GM18861 (cell line): ENCODE results near the gene CAMK1G.

ENCODE experiments used
- ATAC-seq: cut with Tn5 transposase; IDR thresholded peaks from one replicate; pipeline ENCODE4 v1.9.1; 2021; ENCODE audit not compliant: unreplicated experiment

Gene CAMK1G

DNA sequence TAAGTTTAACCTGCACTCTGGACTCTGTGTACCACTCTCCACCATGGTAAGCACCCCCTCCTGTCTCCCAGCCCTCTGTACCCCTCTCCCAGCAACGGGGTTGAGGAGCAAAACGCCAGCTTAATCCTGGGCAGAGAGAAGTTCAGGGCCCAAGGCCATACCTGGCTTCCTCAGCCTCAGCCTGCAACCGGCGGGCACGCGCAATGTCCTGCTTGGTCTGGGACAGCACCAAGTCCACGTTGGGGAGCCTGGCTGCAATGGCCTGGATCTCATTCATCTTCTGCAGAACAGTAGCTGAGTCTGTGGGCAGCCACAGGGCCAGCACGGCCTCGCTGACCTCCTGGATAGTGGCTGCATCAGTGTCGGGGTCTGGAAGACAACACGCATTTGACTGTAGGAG, 34.8 kb downstream of the CAMK1G start:
- no peak for ATAC-seq

DNA sequence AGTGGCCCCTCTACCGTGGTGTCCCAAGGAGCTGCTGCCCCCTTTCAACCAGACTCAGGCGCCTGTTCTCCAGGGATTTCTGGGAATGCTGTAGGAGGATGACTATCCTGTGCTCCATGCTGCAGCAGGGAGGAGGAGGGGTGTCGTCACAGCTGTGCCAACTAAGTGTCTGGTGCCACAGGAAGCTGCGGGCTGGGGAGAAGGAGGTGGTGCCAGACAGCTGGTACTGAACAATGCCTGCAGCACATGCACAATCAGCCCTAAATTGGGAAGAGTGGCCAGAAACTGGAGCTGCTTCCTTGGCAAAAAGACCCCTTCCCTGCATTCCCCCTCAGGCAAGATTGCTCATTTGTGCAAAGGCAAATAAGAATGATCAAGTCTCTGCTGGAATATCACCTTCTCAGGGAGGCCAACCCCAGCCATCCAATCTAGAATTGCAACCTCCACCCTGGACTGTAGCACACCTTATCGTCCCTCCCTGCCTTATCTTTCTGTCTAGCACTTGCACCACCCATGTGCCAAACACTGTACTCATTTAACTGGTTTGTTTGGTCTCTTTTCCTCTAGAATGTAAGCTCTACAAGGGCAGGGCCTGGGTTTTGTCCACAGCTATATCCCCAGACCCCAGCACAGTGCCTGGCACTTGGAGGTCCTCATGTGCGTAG, 35.4 kb downstream of the CAMK1G start:
- no peak for ATAC-seq

DNA sequence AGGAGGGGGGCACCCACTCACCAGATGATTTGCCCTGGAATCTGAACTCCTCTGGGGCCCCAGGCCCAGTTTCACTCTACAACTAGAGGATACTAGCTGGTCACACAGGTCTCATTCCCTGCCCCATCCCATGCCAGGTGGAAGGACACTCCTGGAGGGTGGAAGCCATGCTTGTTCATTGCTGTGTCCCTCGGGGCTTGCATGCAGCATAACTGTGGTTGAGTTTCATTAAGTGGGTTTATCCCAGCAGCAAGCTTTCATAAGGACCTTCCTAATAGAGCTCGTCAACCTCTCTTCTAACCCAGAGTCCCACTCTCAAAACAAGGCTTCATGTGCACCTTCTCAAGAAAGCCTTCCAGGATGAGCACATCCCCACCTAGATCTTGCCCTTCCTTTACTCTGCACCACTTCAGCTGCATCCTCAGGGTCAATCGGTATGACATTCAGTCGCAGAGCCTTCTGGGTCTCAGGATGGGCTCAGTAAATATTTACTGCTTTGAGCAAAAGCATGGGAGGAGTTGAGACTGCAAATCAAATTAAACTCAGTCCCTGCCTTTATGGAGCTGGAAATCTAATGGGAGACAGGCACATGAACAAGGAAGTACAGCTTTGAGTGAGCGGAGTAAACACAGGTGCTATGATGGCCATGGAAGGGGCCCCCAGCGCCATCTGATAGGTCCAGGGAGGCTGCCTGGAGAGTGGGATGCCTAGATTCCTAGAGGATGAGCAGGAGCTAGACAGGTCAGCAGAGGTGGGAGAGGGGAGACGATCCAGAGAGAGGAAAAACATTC, 36.4 kb downstream of the CAMK1G start:
- ATAC-seq, result no peak

DNA sequence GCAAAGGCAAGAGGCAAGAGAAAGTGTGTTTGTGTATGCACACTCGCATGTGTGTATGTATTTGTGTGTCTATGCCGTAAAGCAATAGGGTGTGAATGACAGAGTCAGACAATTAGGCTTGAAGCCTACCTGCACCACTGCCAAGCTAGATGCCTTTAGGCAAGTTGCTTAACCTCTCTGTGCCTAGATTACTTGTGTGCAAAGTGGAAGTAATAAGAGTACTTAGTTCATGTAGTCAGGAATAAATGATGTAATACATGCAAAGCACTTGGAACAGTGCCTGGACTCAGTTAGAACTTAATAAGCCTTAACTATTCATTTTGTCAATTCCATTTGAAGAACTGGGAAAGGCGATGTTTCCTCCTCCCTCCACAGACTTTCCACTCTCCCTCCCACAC, 37.0 kb downstream of the CAMK1G start:
- no peak for ATAC-seq

DNA sequence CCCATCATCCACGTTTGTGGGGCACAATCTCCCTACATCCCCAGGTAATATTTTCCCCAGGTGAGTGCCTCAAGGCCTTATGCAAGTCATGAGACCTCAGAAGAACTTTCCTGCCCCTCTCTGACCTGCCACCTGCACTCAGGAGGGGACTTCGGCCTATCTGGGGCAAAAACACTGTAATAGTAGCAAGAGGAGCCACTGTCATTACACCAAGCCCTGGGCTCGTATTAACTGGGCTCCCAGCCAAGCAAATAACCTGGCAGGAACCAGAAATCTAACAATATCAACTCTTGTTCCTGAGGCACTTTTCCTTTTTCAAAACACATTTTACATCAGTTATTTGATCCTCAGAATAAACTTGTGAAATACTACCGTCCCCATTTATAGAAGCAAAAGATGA, 37.8 kb downstream of the CAMK1G start:
- ATAC-seq, result no peak

DNA sequence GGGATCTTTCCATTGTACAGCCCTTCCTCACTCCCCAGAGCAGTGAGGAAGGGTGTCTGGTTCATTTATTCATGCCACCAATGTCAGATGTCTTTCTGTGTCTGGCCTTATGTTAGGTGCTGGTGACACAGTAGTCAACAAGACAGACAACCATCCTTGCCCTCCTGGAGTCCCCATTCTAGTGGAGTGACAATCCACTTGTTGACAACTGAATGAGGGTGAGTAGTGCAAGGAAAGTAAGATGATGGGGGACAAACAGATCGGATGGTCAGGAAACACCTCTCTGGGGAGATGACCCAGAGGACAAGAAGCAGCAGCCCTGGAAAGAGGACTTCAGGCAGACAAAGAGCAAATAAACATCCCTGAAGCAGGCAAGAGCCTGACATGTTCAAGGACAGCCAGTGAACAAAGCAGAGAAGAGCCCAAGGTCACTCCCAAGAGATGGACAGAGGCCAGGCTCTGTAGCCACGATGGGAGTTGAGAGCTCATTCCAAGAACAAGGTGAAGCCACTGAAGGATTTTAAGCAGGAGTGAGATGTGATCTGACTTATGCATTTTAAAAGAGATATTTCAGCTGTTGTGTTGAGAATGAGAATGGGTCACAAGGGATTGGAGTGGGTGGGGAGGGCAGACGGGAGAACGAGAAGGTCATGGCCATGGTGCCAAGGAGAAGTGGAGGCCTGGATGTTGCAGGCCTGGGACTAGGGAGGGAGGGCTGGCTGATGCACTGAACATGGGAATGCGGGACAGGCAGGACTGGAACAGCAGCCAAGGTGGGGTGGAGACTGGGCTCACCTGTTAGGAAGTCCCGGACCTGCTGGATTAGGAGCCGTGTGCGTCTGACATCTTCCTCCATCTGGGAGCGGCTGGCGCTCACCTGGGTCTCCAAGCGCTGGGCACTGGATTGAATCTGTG, 38.5 kb downstream of the CAMK1G start:
- ATAC-seq, result no peak

DNA sequence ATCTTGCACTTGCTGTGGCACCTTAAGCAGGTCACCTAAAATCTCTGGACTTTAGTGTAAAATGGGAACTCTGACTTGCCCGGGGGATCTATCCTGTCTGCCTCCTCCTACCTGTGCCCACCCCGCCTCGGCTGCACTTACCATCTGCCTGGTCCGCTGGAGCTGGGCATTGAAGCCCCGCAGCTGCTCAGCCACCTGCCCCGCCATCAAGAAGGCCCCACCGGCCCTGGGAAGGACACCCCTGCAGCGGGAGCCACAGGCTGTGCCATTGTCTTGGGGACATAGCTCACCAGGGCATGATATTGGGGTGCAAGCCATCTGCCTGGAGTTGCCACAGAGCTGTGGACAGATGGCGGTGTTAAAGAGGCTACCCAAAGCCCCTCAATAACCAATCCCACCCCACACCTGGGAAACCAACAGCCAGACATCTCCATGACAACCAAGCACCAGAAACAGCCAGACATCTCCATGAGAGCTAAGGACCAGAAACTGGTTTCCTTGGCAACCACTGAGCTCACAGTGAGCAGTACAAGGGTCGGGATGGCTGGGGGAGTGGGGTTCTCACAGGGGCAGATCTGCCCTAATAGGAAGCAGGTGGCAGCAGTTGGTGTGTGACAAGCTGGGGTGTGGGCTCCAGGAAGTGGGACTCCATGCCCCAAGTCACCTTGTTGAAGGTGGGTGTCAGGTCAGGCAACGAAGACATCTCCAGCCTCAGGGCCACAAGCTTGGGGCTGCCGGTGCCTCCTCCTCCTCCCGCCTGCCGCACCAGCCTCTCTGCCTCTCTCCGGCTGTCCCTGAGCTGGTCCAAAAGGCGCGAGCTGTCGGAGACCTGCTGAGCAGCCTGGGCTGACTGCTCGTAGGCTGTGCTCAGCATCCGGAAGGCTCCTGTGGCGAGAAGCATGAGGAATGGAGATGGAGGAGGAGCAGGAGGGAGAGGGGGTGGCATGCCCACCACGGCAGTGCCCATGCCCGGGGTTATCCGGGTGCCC, 39.6 kb downstream of the CAMK1G start:
- ATAC-seq, result no peak

DNA sequence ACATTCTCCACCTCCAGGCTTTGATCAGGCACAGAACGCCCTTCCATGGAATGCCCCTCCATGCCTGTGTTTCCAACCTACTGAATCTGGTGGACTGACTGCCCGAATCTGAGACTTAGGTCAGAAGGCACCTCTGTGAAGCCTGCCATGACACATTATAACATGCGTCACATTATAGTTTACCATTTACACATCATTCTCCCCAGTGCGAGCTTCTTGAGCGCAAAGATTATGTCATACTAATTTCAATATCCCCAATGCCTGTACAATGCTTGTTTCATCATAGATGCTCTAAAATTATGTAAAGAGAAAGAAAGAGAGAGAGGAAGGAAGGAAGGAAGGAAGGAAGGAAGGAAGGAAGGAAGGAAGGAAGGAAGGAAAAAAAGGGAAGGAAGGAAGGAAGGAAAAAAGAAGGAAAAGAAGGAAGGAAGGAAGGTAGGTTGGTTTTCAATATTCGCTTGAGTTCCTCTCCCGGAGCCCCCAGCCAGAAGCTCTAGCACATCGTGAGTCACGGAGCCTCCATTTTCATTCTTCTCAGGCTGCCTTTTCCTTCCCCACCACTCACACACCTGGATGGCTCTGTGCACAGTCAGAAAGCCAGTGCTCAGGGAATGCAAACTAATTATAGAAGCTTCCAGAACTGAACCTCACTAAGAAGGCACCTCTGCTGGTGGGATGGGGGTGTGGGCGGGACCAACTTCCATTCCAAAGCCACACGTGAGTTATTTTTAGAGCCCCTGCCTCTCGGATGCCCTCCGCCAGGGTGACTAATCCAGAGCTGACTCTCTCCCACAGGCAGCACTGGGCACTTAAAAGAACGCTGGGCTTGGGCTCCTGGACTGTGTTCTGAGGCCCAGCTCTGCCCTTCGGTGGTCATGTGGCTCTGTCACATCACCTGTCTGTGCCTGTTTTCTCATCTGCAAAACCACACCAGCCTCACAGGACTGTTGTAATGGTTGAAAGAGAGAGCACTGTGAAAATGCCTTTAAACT, 41.3 kb downstream of the CAMK1G start:
- ATAC-seq, result no peak

DNA sequence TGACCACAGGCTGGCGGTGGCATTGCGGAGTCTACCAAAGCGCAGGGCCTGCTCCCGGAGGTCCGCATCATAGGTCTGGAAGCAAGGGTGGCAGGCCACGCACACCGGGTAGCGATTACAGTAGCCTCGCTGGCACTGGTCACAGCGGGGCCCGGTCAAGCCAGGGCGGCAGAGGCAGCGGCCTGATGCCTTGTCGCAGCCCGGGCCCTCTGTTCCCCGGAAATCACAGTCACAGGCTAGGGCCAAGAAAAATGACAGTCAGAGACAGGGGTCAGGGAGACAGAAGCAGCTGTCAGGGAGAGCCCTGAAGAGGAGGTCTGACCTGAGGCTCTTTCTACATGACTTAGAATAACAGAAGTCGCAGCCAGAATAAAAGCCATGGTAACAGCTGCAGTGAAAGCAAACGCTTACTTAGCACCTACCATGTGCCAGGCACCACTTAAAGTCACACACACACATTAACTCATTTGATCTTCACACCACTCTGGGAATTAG, 42.3 kb downstream of the CAMK1G start:
- no peak for ATAC-seq

DNA sequence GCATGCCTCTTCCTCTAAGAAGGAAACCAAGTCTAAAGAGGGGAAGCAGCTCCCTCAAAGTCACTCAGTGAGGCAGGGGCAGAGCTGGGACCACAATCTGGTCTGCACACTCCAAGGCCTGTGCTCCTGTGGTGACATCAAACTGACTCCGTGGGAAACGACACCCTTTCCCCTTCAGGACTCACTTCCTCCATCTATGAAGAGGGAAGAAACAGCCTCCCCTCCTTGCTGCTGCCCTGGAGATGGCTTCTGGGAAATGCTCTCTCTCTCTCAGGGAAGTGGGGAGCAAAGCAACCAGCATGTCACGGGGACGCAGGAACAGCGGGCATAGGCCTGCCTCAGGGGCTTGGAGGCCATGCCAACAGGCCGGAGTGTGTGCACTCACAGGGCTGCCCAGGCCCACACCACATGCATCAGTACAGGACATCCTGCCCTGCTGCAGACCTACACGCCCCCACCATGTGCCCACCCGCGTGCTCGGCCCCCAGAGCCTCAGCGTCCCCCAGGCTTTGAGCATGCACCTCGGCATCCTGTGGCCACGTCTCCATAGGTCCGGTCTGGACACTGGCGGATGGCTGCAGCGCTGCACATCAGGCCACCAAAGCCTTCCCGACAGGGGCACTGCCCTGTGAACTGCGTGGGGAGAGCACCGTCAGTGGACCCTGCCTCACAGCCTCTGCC, 43.0 kb downstream of the CAMK1G start:
- no peak for ATAC-seq

DNA sequence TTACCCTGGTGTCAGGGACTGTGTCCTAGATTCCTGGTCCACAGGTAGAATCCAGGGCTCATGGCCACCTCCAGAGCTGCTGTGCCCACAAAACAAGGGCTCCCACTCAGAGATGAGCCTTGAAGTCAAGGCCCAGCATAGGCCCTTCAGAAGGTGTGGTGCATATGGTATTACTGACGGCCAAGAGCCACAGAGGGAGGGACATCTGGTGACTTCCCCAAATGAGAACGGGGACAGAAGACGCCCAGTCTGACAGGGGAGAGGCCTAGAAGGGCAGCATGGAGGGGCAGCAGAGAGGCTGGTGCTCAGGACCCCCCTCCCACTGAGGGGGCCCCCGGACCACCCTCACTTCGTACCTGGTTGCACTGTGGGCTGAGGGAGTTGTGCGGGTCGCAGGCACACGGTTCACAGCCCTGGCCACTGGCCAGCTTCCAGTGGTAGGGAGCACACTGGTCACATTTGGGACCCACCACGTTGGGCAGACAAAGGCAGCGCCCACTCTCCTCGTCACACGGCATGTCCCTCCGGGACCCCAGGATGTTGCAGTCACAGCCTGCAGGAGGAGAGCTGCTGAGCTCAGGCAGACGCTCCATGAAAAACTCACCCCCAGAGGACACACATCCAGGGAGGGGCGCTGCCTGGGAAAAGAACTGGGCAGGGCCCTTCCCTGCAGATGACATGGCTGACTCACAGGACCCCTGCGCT, 43.7 kb downstream of the CAMK1G start:
- no peak for ATAC-seq

DNA sequence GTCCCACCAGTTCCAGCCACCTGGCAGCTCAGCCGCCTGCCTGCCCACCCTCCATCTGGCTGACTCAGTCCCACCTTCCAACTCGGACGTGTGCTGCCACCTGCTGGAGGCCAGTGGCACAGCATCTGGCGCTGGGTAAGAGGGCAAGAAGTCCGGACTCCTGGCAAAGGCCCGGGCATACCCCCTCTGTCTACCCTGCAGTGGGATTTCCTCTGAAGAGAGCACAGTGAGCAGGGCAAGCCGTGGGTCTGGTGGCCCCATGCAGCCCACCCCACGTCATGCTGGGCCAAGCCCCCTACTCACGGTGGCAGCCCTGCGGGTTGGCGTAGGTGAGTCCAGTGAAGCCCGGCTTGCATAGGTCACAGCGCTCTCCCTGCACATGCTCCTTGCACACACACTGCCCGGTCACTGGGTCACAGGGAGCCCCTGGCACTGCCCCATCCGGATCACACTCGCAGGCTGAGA, 44.2 kb downstream of the CAMK1G start:
- peak; percentile 80 for ATAC-seq

DNA sequence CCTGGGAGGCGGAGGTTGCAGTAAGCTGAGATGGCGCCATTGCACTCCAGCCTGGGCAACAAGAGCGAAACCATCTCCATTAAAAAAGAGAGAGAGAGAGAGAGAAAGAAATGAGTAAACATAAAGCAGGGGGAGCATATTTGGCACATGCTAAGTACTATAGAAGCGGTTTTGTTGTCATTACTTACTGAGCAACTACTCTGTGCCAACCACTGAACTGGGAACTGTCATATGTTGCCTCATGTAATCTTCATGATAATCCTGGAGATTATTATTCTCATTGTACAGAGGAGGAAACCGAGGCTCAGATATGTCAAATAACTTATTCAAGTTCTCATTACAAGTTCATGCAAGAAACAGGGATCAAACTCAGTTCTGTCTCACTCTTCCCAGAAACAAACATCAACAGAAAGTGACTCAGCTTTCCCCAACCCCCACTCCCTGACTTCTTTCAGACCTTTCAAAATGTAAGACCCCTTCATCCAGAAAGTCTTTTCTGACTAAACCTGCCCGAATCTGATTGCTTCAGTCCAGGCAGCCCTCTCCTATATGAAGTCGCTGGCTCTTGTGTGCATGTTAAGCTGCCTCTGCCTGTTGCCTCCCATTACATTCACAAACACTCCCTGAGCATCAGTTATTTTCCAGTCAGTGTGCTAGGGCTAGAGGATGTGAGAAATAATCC, 45.2 kb downstream of the CAMK1G start:
- no peak for ATAC-seq

DNA sequence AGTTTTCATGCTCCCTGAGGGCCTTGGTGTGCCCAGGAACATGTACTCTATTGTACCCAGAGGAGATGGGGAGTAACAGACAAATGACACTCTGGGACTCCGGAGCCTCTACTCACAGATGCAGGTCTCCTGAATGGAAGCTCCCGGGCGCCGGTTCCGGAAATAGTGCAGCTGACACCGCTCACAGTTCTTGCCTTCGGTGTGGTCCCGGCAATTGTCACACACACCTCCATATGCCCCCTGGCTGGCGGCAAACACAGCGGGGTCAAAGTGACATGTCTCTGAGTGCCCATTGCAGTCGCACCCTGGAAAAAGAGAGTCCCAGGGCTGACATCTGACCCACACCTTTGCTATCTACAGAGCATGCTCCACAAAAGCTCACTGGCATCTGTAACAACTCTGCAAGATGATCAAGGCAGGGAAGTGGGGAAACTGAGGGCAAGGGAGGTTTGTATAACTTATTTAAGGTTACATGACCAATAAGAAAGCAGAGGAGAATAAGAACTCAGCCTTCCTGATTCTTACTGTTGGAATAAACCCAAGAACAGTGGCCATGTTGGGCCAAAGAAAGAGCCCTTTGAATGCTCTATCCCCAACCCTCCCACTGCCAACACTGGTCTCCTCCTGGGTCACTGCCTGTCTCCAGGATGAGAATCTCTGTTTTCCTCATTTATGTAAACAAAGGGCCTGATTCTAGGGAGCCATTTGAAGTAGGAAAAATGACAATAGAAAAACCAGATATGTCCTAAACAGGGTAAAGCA, 46.3 kb downstream of the CAMK1G start:
- ATAC-seq, result no peak

DNA sequence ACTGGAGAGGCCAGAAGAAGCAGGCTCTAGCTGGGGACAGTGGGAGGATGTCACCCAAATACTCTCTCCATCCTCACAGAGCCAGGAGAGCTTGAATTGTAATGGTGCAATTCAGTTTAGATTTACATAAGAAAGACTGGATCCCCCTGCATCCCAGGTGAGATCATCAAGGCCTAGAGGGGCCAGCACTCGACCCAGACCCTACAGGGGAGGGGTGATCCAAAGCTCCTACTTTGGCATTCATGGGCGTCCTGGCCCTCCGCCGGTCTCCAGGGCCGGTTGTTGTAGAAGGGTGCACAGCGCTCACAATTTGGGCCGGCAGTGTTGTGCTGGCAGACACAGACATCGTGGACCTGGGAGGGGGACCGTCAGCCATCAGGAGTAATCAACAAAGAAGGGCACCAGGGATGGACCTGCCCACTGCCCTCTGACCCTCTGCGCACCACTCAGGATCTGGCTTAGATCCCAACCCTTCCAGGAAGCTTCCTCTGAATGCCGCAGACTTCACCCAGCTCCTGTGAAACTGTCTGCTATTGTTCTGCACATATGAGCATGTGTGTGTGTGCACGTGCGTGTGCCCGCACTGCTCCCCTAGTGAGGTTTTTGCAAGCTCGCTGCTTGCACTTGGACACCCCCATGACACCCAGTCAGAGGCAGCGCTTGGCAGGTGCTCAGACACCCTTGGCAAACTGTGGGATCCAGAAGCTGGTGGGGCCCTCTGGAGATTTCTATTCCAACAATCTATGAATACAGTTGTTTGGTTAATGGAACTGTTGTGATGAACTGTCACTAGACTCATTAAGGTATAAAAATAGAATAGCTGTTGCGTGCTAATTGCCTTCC, 47.1 kb downstream of the CAMK1G start:
- ATAC-seq, result no peak
